Glomerular visceral epithelial cell (primary cell): ENCODE data around the gene BBS5.
A peak's percentile ranks its signal among the peaks of the same experiment; 100 is the strongest.
"Not testable (repeated sequence)": the region's sequence is repeated elsewhere in the genome, so short reads cannot be mapped to it uniquely, and the experiment has no call there.

ENCODE experiments used
- DNase-seq: peaks from one replicate; pipeline ENCODE4 v3.0.0-alpha.2; 2016; ENCODE audit errors: extremely low spot score

BBS5 gene

GRCh38 chr2:169479257-169480078 is at the start of gene BBS5:
Gene BBS5 (plus strand): TSS chr2:169479494. CDS start chr2:169479554, 60 bp downstream.
- peak; percentile 72 for DNase-seq

- not testable (repeated sequence) for DNase-seq
Measured at GRCh38 chr2:169431772-169432171, 47.5 kb upstream of the BBS5 start.

DNA sequence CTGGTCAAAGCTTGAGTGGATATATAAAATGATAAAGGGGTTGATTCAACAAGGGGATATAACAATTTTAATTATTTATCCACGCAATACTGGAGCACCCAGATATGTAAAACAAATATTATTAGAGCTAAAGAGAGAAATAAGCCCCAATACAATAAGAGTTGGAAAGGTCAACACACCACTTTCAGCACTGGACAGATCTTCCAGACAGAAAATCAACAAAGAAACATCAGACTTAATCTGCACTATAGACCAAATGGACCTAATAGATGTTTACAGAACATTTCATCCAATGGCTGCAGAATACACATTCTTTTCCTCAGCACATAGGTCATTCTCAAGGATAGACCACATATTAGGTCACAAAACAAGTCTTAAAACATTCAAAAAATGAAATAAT is 45.1 kb upstream of the BBS5 start:
- not testable (repeated sequence) for DNase-seq

GRCh38 chr2:169438466-169439072 is 40.7 kb upstream of the BBS5 start:
- DNase-seq: no peak

DNA sequence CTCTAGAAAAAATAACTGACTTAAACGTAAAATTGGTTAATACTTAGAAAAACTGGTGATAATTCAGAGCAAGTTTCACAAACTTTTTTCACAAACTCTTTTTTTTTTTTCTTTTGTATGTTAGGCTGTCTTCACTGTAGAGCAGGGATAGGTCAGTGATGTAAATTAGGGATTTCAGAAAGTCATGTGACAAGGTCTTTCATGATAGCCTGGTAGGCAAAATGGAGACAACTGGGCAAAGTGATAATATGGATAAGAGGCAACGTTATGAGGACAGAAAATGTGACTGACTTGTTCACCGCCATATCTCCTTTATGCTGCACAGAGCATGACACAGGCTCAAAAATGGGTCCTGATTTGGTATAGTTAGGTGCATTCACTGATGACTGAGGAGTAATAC is 39.4 kb upstream of the BBS5 start:
- no peak for DNase-seq

GRCh38 chr2:169446452-169446851 is 32.8 kb upstream of the BBS5 start:
- DNase-seq: no peak

- DNase-seq: no peak
Measured at GRCh38 chr2:169448316-169448715, 31.0 kb upstream of the BBS5 start.

DNA sequence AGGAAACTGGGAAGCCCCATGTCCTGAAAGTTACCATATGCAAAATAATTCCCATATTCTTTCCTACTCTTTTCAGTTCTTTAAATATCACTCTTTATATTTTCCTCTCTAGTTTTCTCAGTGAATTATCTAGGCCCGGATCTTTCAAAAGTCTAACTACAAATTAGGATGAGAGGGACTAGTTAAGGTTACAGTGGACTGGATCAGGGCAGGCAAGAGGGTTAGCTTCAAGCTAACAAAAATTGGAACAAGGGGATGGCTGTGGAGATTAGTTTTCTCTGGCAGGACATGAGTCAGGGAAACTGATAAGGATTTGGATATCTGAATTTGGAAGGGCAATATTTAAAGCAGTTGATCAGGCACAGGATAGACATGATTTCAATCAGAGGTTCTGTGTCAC is 30.4 kb upstream of the BBS5 start:
- DNase-seq: no peak

- peak; percentile 42 for DNase-seq
Measured at GRCh38 chr2:169452080-169452479, 27.2 kb upstream of the BBS5 start.

- not testable (repeated sequence) for DNase-seq
Measured at GRCh38 chr2:169453044-169453443, 26.2 kb upstream of the BBS5 start.

- no peak for DNase-seq
Measured at GRCh38 chr2:169461143-169461542, 18.2 kb upstream of the BBS5 start.

DNA sequence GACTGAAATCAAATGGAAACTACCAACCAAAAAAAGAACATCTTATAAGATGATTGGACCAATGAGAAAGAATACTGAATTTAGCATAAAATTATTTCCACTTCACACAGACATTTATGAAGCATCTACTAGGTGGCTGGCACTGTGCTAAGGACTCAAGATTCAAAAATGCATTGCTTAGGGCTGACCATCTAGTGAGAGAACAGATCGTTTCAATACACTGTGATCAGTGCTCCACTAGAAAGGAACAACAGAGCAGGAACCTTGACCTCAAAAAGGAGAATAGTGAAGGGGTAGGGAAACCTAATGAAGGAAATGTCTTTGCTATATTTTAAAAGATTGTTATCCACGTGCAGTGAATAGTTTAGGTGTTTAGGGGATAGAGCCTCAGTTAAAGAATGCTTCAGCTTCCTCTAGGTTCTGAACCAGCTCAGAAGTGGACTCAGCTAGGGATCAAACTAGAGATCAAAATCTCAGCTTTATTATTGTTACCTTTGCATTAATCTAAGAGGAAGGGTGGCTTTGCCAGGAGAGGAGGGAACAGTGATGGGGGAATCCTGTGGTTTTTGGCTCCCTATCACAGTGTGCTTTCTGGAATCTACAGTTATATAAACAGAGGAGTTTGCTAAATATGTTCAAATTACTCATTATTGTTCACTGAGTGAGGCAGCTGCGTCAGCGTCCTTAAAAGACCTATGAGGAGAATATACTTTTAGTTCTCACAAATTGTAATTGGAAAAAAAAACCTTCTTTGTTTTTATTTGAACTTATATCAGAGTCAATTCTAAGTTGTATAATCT is 16.2 kb upstream of the BBS5 start:
- DNase-seq: peak; percentile 6

GRCh38 chr2:169464466-169464865 is 14.8 kb upstream of the BBS5 start:
- DNase-seq: no peak

DNA sequence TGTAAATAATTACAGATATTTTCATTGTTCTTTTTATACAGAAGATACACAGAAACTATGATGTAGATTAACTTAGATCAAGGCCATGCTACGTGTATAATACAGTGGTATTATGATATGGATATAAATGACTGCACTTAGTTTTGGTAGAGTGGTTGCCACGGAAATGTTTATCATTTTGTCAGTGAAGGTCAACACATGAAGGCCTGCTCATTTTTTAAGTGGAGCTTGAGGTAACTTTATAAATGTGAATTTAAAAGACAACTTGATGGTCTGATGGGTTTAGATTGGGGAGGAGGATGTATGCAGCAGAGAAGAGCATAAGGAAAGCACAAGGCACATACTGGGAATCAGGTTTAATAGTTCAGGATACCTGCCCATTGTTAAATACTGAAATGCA is 14.4 kb upstream of the BBS5 start:
- no peak for DNase-seq

GRCh38 chr2:169468841-169469240 is 10.5 kb upstream of the BBS5 start:
- no peak for DNase-seq

- no peak for DNase-seq
Measured at GRCh38 chr2:169469952-169470572, 9.2 kb upstream of the BBS5 start.

- DNase-seq: no peak
Measured at GRCh38 chr2:169472249-169472648, 7.0 kb upstream of the BBS5 start.

DNA sequence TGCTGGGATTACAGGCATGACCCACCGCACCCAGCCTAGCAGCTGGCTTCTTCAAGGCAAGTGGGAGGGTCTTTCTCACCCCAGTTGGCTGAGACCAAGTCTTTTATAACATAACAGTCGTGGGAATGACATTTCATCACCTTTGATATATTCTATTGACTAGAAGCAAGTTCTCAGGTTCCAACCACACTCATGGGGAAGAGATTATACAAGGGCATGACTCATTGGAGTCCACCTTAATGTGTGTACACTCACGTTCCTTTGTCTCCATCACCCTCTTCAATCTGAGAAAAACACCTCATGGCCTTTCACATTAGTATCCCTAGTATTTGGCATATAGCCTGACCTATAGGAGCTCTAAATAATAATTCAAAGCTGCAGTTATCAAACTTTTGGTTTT is 2.8 kb upstream of the BBS5 start:
- DNase-seq: peak; percentile 26

GRCh38 chr2:169478339-169478738 is 955 bp upstream of the BBS5 start:
- no peak for DNase-seq

DNA sequence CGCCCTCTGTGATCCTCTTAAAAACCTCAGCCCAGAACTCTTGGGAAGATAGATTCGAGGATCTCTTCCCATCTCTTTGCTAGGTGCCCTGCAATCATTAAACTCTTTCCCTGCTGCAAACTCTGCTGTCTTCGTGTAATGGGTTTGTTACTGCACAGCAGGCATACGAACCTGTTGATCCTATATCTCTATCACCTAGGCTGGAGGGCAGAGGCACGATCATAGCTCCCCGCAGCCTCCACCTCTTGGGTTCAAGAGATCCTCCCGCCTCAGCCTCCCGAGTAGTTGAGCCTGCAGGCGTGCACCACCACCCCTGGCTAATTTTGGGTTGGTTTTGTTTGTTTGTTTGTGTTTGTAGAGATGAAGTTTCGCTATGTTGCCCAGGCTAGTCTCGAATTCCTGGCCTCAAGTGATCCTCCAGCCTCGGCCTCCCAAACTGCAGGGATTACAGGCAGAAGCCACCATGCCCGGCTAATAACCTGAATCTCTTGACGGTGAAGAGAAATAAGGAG is 493 bp upstream of the BBS5 start:
- DNase-seq: no peak

DNA sequence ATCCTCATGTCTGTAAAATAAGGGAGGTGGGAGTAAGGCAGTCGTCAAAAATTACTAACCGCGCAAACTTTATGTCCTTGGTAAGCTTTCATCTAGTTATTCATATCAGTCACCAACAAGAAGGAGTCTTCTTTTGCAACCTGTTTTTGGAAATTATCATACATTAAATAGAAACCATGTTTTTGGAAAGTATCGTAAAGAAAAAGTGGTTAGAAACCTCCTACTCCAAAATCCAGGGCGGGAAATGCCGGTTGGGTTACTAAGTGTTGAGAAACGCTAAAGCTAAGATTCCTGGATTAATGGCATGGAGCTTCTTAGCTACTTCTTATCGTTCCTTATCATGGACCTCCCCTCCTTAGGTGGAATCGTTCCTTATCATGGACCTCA is 778 bp downstream of the BBS5 start:
- DNase-seq: no peak

GRCh38 chr2:169485650-169486138 is 6.4 kb downstream of the BBS5 start:
- no peak for DNase-seq
